ENCODE measurements around the gene SGO2. TPM values are rescaled to one million over a fixed set of nuclear protein-coding genes. Genes with fewer than 3 reads are reported as not detected.
"Not testable (repeated sequence)": the region's sequence is repeated elsewhere in the genome, so short reads cannot be mapped to it uniquely, and the experiment has no call there.

The SGO2 gene
- total RNA-seq, 1 experiment from 2014 or later: 50.3 TPM

DNA sequence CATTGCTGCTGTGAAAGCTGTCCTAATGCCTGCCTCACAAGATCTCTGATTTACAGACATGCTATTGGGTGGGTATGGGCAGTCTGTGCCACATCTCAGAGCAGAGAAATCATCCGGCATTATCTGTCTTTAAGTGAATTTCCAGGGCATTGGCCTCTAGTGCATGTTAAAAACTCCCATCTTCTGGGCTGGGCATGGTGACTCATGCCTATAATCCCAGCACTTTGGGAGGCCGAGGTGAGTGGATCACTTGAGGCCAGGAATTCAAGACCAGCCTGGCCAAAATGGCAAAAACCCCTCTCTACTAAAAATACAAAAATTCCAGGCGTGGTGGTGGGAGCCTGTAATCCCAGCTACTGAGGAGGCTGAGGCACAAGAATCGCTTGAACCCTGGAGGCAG lies 102.5 kb downstream of the SGO2 start:
- H3K27ac ChIP-seq; H3K9me3 ChIP-seq (replicated peaks); H3K27me3 ChIP-seq; H3K4me1 ChIP-seq; H3K4me3 ChIP-seq; H3K36me3 ChIP-seq: not testable (repeated sequence)
- DNase-seq: peak in 1 of 2 experiments; percentile 12

DNA sequence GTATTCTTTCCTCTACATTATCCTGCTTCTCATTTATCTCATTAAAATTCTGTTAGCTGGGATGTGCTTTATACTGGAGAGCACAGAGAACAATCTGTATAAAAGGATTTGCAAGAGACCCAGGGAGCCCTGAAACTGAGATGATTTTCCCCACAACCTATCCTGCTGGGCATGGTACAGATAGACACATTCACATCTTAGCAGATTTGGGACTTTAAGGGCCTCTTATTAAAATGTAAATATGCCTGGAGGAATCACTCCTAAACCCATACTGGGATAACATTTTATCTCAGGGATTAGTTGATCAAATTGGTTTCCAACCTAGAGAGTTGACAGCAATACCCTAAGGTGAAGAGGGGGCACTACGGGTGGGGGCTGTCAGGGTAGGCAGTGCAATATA lies 105.3 kb downstream of the SGO2 start:
- DNase-seq: no peak
- no peaks in the 10 kb centered on the region for H3K4me1 ChIP-seq
- H3K27ac ChIP-seq: no peak overlapping the region
- H3K27me3 ChIP-seq: no peaks in the 10 kb centered on the region
- H3K9me3 ChIP-seq (replicated peaks): no peaks in the 10 kb centered on the region
- H3K4me3 ChIP-seq: no peak overlapping the region
- H3K36me3 ChIP-seq: no peaks in the 10 kb centered on the region

Other genes starting within 250 kb of the SGO2 start
- gene SPATS2L, start 219.5 kb upstream of the SGO2 start, total RNA-seq (2014; rRNA removed; shearing (Covaris generic)): 339 and 355 TPM in 2 replicates
- gene KCTD18, start 16.1 kb upstream of the SGO2 start, total RNA-seq (2014; rRNA removed; shearing (Covaris generic)): 8.2 and 9.0 TPM in 2 replicates
- 0.23 and 0.57 TPM in 2 replicates for gene AOX1, start 59.8 kb downstream of the SGO2 start, total RNA-seq (2014; rRNA removed; shearing (Covaris generic))